GM21515 (cell line): ENCODE data around the gene TOX2.

Experiments
- ATAC-seq: cut with Tn5 transposase; IDR thresholded peaks from one replicate; pipeline ENCODE4 v1.9.1; 2021; ENCODE audit not compliant: unreplicated experiment

TOX2 gene

DNA sequence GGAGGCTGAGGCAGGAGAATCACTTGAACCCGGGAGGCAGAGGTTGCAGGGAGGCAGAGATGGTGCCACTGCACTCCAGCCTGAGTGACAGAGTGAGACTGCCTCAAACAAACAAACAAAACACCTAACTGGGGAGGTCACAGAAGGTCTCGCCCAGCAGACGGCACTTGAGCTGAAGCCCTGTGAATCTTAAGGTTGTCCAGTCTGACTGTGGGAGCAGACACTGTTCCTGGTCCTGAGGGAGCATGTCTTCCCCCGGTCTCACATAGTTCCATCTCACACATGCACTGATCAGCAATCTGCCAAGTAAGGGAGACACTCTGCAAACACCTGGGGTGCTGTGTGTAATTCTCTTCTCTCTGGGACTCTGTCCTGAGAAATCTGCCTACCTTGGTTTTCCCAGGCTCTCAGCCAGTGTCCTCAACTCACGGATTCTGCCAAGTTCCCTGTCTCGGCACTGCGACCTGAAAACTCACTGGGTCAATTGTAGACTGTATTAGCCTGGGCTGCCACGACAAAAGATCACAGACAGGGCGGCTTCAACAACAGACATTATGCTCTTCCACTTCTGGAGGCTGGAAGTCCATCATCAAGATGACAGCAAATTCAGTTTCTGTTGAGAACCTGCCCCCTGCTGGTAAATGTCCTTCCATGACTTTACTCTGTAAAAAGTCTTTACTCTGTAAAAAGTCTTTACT, 178.0 kb downstream of the TOX2 start:
- ATAC-seq = no peak

GRCh38 chr20:44093249-44093582, 178.6 kb downstream of the TOX2 start:
- ATAC-seq = no peak

GRCh38 chr20:44095831-44096230, 181.2 kb downstream of the TOX2 start:
- no peak for ATAC-seq

DNA sequence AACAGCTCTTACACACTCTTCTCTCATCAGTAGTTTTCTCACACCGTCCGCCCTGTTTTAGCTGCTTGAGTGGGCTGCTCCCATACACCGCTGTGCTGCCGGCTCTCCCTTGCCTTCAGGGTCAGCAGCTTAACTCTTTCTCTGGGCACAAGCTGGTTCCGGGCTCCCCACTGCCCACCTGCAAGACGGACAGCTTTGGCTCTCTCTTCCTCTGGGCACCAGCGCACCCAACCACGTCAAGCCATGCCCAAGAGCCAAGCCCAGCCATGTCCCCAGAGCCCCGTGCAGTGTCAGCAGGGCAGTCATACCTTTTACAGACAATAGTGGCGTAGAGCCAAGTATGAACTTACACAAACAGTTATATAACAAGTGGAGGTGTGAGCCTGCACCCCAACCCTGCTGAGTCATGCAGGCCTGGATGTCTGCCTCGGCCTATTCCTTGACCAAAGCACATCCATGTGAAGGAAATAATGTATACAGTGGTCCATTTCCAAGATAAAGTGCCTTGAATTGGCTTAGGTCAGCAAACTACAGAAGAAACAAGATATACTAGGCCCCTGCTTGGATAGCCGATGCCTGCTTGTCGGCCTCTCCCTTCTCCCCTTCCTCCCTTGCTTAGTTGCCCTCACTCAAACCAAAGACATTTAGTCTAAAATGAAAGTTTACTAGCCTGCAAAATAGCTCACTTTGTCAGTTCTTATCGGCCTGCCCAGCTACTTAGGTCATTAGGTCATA, 183.0 kb downstream of the TOX2 start:
- no peak for ATAC-seq

GRCh38 chr20:44098256-44098630, 183.6 kb downstream of the TOX2 start:
- ATAC-seq = no peak

- ATAC-seq = no peak
These were observed 184.0 kb downstream of the TOX2 start for GRCh38 chr20:44098657-44099056.

- no peak for ATAC-seq
These were observed 185.2 kb downstream of the TOX2 start for GRCh38 chr20:44099832-44100231.

- ATAC-seq = no peak
These were observed 187.9 kb downstream of the TOX2 start for GRCh38 chr20:44102582-44102981.

- no peak for ATAC-seq
These were observed 190.3 kb downstream of the TOX2 start for GRCh38 chr20:44104798-44105517.

GRCh38 chr20:44106615-44107014, 192.0 kb downstream of the TOX2 start:
- ATAC-seq = no peak

DNA sequence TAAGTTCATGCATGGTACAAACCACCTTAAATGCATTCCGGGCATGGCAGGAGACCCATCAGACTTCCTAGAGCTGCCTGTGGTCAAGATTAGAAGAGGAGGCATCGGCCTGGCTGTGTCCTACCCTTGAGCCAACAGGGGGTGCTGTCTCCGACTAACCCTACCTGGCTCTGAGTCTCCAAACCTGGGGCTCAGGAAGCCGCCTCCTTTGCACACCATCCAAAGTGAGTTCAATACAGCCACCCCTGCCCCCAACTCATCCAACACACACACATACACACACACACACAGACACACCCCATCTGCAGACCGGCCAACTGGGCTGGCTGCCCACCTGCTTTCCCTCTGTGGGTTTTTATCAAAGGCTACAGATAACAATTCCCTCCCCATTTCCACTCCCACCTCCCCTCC, 195.3 kb downstream of the TOX2 start:
- ATAC-seq = no peak

- ATAC-seq = no peak
These were observed 196.3 kb downstream of the TOX2 start for GRCh38 chr20:44110816-44111568.

DNA sequence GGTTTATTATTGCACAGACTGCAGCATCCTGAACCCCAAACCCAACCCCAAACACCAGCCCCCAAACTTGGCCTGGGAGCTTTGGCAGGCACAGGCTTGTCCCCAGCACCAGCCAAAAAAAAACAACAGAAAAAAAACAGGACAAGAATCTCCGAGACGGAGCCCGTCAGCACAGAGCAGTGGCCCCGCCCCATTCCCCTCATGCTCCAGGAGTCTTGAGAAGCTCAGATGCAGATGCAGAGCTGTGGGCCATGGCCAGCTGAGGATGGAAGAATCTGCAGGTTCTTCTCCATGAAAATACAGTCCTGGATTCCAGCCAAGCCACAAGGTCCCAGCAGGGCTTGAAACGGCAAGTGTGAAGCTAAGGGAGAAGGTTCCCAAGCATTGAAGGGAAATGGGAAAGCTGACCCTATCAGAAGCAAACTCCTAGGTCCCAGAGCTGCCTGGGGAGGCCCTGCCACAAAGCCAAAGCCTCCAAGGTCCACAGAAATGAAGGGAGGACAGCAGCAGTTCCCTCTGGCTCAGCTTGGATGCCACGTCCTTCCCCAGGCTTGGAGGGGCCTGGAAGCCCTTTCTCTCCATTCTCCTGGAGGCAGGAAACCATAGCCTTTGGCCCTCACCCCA, 197.2 kb downstream of the TOX2 start:
- ATAC-seq = no peak

- ATAC-seq = no peak
These were observed 197.8 kb downstream of the TOX2 start for GRCh38 chr20:44112456-44112855.

DNA sequence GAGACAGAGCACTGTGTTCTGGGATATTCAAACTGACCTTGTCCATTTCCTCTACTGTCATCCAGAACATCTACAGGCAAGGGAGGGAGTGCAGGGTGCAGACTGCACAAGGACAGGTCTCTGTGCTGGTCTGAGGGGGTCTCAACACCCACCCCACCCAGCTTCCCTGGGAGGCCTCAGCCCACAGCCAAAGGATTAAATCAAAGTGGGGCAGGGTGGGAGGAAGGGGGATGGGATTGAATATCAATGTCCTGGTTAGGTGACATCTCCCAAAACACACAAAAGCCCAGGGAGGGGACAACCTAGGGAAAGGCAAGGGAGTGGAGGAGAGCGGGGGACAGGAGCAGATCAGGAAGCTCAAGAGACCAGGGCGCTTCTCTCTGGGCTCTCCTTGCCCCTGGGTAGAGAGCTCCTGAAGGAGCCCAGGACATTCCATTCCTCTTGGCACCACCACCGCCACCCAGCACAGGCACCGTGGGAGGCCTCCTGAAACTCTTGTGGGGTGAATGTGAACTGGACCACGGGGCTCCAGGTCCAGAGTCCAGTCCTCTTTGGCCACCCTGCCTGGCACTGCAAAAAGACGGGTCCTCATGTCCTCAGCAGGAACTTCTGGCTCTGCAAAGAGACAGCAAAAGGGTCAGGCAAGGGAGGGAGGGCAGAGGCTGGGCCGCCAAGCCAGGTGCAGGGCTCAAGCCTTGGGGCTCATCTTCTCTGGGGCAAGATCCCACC, 198.4 kb downstream of the TOX2 start:
- ATAC-seq = no peak

DNA sequence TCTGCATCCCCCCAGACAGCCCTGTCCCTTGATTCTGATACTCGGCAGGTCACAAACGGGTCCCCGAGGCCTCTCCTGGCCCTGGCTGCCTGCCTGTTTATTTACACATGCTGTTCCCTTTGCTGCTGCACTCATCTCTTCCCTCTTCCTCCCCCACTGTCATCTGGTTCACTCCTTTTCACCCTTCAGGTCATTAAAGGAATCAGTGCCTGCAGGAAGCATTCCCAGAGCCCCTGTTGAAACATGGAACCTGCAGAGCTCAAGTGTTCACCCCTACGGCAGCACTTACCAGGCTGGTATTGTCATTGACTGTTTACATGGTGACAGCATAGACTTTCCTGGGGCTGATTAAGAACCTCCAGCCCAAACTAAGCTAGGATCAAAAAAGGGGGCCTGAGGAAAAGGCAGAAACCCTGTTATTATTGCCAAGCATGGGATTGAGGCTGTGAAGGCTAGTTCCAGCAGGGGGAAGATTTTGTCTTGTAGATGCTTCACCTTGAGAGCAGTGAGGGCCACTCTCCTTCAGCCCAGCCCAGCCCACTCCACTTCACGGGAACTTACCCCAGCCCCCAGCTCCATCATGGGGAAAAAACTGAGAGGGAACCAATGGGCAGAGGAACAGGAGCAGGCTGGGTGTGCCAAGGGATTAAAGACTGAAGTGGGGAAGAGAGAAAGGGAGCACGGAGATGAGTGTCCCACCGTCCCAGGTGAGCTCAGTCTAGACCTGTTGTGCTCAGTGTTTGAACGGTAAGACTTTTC, 199.1 kb downstream of the TOX2 start:
- no peak for ATAC-seq

DNA sequence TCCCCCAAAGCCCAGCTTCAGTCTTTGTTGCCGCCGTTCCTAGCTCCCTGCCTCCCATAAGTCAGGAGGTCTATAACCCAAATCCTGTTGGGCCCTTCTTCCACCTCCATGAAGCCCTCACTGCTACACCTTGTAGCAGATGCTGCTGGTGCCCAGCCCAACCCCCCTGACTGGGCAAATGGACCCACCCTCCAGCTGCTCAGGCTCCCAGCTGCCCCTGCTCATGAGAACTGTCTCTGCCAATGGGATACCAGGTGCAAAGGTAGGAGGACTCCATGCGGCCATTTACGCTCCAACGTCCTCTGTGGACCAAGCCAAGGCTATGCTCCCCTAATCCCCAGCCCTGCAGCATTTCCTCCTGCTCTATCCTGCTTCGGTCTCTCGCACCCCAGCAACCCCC, 200.5 kb downstream of the TOX2 start:
- no peak for ATAC-seq

DNA sequence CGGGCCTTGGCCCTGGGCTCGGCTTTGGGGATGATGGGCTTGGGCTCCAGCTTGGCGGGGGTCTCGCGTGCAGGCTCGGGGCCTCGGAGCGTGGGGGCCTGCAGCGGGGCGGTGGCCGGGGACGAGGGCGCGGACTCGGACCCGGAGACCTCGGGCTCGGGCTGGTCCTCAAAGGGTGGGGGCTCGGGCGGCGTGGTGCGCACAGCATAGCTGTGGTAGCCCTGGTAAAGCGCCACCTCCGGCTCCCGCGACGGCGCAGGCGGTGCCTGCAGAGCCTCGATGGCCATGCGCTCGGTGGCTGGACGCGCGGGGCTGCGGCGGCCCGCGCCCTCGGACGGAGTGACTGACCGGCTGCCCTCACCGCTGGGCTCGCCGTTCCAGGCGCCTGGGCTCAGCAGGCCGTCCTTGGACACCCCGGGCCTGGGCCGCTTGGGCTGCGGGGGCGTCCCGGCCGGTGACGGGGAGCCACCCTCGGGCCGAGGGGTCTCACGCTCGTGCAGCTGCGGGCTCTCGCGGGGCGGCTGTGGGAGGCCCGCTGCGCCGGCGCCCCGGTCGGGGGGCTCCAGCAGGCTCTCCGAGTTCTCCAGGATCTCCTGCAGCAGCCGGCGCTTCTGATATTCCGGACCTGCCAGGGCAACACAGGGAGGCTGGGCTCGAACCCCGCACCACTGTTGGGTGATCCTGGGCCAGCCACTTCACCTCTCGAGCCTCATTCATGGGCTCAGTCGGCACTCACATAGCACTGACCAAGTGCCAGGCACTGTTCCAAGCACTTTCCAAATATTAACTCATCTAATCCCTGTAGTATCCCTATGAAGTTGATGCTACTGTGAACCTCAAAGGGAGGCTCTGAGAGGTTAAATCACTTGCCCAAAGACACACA, 201.4 kb downstream of the TOX2 start:
- ATAC-seq = no peak
